ENCODE data around the gene TOX3.

GRCh38 chr16:52570495-52571091 is 23.6 kb upstream of the TOX3 start:
- TF ChIP-seq RARB (CRISPR knock-in tag; IDR thresholded peaks at IDR 0.05) (no peak), TCF4 (CRISPR knock-in tag; IDR thresholded peaks at IDR 0.05; ENCODE audit: borderline replicate concordance) (no peak), ARNTL (CRISPR knock-in tag; IDR thresholded peaks at IDR 0.05; ENCODE audit: borderline replicate concordance, low read depth) (no peak), CREB5 (CRISPR knock-in tag; IDR thresholded peaks at IDR 0.05; ENCODE audit: low read depth) (no peak), PATZ1 (CRISPR knock-in tag; IDR thresholded peaks at IDR 0.05; ENCODE audit: borderline replicate concordance) (no peak), CSRNP3 (CRISPR knock-in tag; IDR thresholded peaks at IDR 0.05) (no peak), ESRRG (CRISPR knock-in tag; IDR thresholded peaks at IDR 0.05) (no peak), TOX (CRISPR knock-in tag; IDR thresholded peaks at IDR 0.05; ENCODE audit: borderline replicate concordance) (no peak), ZNF8 (CRISPR knock-in tag; IDR thresholded peaks at IDR 0.05) (no peak), ZFP30 (CRISPR knock-in tag; IDR thresholded peaks at IDR 0.05) (no peak), SNAI2 (CRISPR knock-in tag; IDR thresholded peaks at IDR 0.05) (no peak), BACH2 (CRISPR knock-in tag; IDR thresholded peaks at IDR 0.05; ENCODE audit: borderline replicate concordance) (no peak), ZNF565 (CRISPR knock-in tag; conservative IDR thresholded peaks at IDR 0.05; ENCODE audit: low read depth) (no peak), POU6F1 (CRISPR knock-in tag; IDR thresholded peaks at IDR 0.05; ENCODE audit: borderline replicate concordance, low read depth) (no peak)
